SK-N-SH treated with all-trans-retinoic acid at 6 μM for 48 hours (cell line): ENCODE results near the gene SNN.

Experiments
- ATAC-seq: fragments of 200-7000 bp; cut with Tn5 transposase; 3 replicates; pipeline ENCODE4 v1.9.1; 2020; ENCODE audit warnings: mild to moderate bottlenecking, moderate library complexity
- ARNTL ChIP-seq: fragments of 450-650 bp; formaldehyde crosslinking; IDR thresholded peaks from 2 replicates; pipeline ENCODE4 v1.5.0; 2020; ENCODE audit warnings: low read depth, mild to moderate bottlenecking, moderate library complexity, borderline replicate concordance
- CSDC2 ChIP-seq: fragments of 250-450 bp; sonication (Bioruptor Pico); IDR thresholded peaks from 2 replicates; pipeline ENCODE4 v1.5.0; 2020; ENCODE audit warnings: mild to moderate bottlenecking, moderate library complexity
- ESRRG ChIP-seq: fragments of 250-450 bp; sonication (Bioruptor Pico); IDR thresholded peaks from 2 replicates; pipeline ENCODE4 v1.6.1; 2021; ENCODE audit warnings: mild to moderate bottlenecking
- ISL1 ChIP-seq: fragments of 250-450 bp; sonication (Bioruptor Pico); IDR thresholded peaks from 2 replicates; pipeline ENCODE4 v2.1.2; 2022; ENCODE audit warnings: mild to moderate bottlenecking, moderate library complexity
- OSR1 ChIP-seq: fragments of 250-450 bp; sonication (Bioruptor Pico); IDR thresholded peaks from 2 replicates; pipeline ENCODE4 v1.8.0; 2022; ENCODE audit warnings: moderate library complexity, mild to moderate bottlenecking, inconsistent platforms
- PPARA ChIP-seq: fragments of 250-450 bp; sonication (Bioruptor Pico); IDR thresholded peaks from 2 replicates; pipeline ENCODE4 v1.5.0; 2020; ENCODE audit warnings: mild to moderate bottlenecking, borderline replicate concordance
- RARB ChIP-seq: fragments of 250-450 bp; sonication (Bioruptor Pico); IDR thresholded peaks from 2 replicates; pipeline ENCODE4 v1.8.0; 2021; ENCODE audit warnings: mild to moderate bottlenecking, moderate library complexity
- SNAI2 ChIP-seq: fragments of 250-450 bp; sonication (Bioruptor Pico); IDR thresholded peaks from 2 replicates; pipeline ENCODE4 v1.5.0; 2020; ENCODE audit warnings: mild to moderate bottlenecking, moderate library complexity
- TOX ChIP-seq: fragments of 250-450 bp; sonication (Bioruptor Pico); IDR thresholded peaks from 2 replicates; pipeline ENCODE4 v1.8.0; 2021; ENCODE audit warnings: mild to moderate bottlenecking, moderate library complexity, borderline replicate concordance
- ZC3H10 ChIP-seq: fragments of 250-450 bp; sonication (Bioruptor Pico); IDR thresholded peaks from 2 replicates; pipeline ENCODE4 v1.5.1; 2021; ENCODE audit warnings: mild to moderate bottlenecking, moderate library complexity
- ZNF565 ChIP-seq: fragments of 450-650 bp; formaldehyde crosslinking; conservative IDR thresholded peaks from 2 replicates; pipeline ENCODE4 v1.5.0; 2020; ENCODE audit warnings: low read depth, mild to moderate bottlenecking, moderate library complexity
- ZNF70 ChIP-seq: fragments of 450-650 bp; formaldehyde crosslinking; IDR thresholded peaks from 2 replicates; pipeline ENCODE4 v1.5.0; 2020; ENCODE audit warnings: mild to moderate bottlenecking, moderate library complexity
- ZNF8 ChIP-seq: fragments of 450-650 bp; formaldehyde crosslinking; IDR thresholded peaks from 2 replicates; pipeline ENCODE4 v1.5.0; 2020; ENCODE audit warnings: mild to moderate bottlenecking, moderate library complexity
- TF ChIP-seq, protein P1 (sequence below): fragments of 250-450 bp; sonication (Bioruptor Pico); IDR thresholded peaks from 2 replicates; pipeline ENCODE4 v1.5.1; 2020; ENCODE audit warnings: low read depth, mild to moderate bottlenecking, moderate library complexity
- TF ChIP-seq, protein P2 (sequence below): fragments of 250-450 bp; sonication (Bioruptor Pico); IDR thresholded peaks from 2 replicates; pipeline ENCODE4 v1.8.0; 2020; ENCODE audit warnings: mild to moderate bottlenecking, moderate library complexity, borderline replicate concordance
- TF ChIP-seq, protein P3 (sequence below): fragments of 250-450 bp; sonication (Bioruptor Pico); IDR thresholded peaks from 2 replicates; pipeline ENCODE4 v1.8.0; 2021; ENCODE audit warnings: low read depth, mild to moderate bottlenecking, moderate library complexity, borderline replicate concordance
- TF ChIP-seq, protein P4 (sequence below): fragments of 250-450 bp; sonication (Bioruptor Pico); IDR thresholded peaks from 2 replicates; pipeline ENCODE4 v1.5.1; 2021; ENCODE audit warnings: mild to moderate bottlenecking, moderate library complexity
- TF ChIP-seq, protein P5 (sequence below): fragments of 250-450 bp; sonication (Bioruptor Pico); IDR thresholded peaks from 2 replicates; pipeline ENCODE4 v1.5.0; 2020; ENCODE audit warnings: mild to moderate bottlenecking, moderate library complexity

SNN gene

DNA sequence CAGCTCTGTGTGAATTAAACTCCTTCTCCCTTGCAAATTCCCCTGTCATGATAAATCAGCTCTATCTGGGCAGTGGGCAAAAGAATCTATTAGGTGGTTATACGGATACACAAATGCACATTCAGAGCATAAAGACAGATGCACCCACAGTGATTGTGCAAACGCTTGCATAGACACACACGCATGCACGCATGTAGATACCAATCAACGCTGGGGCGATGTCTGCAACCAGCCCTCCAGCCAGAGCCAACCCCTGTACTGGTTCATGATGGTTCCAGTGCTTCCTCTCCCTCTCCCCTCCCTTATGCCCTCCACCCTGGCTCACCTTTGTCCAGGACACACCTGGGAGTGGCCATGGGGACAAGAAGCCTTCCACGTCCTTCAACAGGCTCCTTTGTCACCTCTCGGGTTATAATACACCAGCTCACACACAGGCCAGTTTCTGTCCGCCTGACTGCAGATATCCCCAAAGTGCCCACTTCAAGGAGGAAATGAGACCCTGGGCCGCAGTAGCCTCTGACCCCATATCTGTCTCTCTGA lies 33.1 kb upstream of the SNN start (continued):
- TF ChIP-seq, protein P1, sequence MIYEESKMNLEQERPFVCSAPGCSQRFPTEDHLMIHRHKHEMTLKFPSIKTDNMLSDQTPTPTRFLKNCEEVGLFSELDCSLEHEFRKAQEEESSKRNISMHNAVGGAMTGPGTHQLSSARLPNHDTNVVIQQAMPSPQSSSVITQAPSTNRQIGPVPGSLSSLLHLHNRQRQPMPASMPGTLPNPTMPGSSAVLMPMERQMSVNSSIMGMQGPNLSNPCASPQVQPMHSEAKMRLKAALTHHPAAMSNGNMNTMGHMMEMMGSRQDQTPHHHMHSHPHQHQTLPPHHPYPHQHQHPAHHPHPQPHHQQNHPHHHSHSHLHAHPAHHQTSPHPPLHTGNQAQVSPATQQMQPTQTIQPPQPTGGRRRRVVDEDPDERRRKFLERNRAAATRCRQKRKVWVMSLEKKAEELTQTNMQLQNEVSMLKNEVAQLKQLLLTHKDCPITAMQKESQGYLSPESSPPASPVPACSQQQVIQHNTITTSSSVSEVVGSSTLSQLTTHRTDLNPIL (CRISPR knock-in tag), result no peak
- TF ChIP-seq, protein P2, sequence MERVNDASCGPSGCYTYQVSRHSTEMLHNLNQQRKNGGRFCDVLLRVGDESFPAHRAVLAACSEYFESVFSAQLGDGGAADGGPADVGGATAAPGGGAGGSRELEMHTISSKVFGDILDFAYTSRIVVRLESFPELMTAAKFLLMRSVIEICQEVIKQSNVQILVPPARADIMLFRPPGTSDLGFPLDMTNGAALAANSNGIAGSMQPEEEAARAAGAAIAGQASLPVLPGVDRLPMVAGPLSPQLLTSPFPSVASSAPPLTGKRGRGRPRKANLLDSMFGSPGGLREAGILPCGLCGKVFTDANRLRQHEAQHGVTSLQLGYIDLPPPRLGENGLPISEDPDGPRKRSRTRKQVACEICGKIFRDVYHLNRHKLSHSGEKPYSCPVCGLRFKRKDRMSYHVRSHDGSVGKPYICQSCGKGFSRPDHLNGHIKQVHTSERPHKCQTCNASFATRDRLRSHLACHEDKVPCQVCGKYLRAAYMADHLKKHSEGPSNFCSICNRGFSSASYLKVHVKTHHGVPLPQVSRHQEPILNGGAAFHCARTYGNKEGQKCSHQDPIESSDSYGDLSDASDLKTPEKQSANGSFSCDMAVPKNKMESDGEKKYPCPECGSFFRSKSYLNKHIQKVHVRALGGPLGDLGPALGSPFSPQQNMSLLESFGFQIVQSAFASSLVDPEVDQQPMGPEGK, result no peak
- TF ChIP-seq PPARA (no peak), ZNF8 (no peak), ZNF565 (no peak), SNAI2 (CRISPR knock-in tag) (no peak)

DNA sequence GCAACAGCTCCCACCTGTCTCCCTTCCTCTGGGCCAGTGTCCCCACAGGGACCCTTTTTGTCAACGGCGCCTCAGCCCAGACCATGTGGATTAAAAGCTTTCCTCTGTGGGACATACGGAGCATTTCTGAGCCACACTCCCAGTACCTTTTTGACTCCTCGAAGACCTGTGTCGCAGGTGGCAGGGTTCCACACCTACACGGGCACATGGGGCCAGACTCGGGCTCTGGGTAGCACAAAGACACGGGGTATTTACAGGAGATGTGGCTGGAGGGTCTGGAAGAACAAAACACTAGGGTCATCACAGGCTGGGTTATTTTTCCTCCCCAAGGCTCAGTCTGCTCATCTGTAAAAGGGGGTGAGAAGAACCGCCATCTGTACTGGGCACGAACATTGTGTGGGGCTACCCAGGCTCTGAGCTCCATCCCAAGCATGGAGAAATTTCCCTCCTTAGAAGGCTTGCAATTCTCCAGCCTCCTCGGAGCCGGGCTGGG lies 32.5 kb upstream of the SNN start:
- ATAC-seq, result no peak
- no peak for TF ChIP-seq ZNF565
- TF ChIP-seq, protein P2, result no peak
- no peak for TF ChIP-seq OSR1 (CRISPR knock-in tag)
- no peak for TF ChIP-seq ESRRG
- no peak for TF ChIP-seq CSDC2 (CRISPR knock-in tag)
- no peak for TF ChIP-seq ZC3H10 (CRISPR knock-in tag)
- TF ChIP-seq ZNF70 (CRISPR knock-in tag), result no peak
- TF ChIP-seq, protein P3, sequence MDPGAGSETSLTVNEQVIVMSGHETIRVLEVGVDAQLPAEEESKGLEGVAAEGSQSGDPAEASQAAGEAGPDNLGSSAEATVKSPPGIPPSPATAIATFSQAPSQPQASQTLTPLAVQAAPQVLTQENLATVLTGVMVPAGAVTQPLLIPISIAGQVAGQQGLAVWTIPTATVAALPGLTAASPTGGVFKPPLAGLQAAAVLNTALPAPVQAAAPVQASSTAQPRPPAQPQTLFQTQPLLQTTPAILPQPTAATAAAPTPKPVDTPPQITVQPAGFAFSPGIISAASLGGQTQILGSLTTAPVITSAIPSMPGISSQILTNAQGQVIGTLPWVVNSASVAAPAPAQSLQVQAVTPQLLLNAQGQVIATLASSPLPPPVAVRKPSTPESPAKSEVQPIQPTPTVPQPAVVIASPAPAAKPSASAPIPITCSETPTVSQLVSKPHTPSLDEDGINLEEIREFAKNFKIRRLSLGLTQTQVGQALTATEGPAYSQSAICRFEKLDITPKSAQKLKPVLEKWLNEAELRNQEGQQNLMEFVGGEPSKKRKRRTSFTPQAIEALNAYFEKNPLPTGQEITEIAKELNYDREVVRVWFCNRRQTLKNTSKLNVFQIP (CRISPR knock-in tag), result no peak
- TF ChIP-seq, protein P4, sequence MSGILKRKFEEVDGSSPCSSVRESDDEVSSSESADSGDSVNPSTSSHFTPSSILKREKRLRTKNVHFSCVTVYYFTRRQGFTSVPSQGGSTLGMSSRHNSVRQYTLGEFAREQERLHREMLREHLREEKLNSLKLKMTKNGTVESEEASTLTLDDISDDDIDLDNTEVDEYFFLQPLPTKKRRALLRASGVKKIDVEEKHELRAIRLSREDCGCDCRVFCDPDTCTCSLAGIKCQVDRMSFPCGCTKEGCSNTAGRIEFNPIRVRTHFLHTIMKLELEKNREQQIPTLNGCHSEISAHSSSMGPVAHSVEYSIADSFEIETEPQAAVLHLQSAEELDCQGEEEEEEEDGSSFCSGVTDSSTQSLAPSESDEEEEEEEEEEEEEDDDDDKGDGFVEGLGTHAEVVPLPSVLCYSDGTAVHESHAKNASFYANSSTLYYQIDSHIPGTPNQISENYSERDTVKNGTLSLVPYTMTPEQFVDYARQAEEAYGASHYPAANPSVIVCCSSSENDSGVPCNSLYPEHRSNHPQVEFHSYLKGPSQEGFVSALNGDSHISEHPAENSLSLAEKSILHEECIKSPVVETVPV (CRISPR knock-in tag), result no peak
- TF ChIP-seq SNAI2 (CRISPR knock-in tag), result no peak
- TF ChIP-seq, protein P5, sequence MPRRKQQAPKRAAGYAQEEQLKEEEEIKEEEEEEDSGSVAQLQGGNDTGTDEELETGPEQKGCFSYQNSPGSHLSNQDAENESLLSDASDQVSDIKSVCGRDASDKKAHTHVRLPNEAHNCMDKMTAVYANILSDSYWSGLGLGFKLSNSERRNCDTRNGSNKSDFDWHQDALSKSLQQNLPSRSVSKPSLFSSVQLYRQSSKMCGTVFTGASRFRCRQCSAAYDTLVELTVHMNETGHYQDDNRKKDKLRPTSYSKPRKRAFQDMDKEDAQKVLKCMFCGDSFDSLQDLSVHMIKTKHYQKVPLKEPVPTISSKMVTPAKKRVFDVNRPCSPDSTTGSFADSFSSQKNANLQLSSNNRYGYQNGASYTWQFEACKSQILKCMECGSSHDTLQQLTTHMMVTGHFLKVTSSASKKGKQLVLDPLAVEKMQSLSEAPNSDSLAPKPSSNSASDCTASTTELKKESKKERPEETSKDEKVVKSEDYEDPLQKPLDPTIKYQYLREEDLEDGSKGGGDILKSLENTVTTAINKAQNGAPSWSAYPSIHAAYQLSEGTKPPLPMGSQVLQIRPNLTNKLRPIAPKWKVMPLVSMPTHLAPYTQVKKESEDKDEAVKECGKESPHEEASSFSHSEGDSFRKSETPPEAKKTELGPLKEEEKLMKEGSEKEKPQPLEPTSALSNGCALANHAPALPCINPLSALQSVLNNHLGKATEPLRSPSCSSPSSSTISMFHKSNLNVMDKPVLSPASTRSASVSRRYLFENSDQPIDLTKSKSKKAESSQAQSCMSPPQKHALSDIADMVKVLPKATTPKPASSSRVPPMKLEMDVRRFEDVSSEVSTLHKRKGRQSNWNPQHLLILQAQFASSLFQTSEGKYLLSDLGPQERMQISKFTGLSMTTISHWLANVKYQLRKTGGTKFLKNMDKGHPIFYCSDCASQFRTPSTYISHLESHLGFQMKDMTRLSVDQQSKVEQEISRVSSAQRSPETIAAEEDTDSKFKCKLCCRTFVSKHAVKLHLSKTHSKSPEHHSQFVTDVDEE, result no peak
- no peak for TF ChIP-seq ISL1 (CRISPR knock-in tag)
- TF ChIP-seq TOX (CRISPR knock-in tag), result no peak
- TF ChIP-seq, protein P1 (CRISPR knock-in tag), result no peak
- TF ChIP-seq PPARA, result no peak
- no peak for TF ChIP-seq RARB (CRISPR knock-in tag)
- TF ChIP-seq ZNF8, result no peak
- TF ChIP-seq ARNTL (CRISPR knock-in tag), result no peak
- TF ChIP-seq, all 23 proteins: peak for 0
